Activated naive CD4-positive, alpha-beta T cell treated with anti-CD3 and anti-CD28 coated beads for 36 hours (primary cell): ENCODE data around the gene GPR137B. TPM values are rescaled to one million over a fixed set of nuclear protein-coding genes. Genes with fewer than 3 reads are reported as not detected.

ENCODE experiments used
- CTCF ChIA-PET: fragments of 350-600 bp; sonication (Branson Sonifier 250); formaldehyde crosslinking; loops from one replicate; lab custom pipeline; 2021; ENCODE audit warnings: antibody characterized with exemption; lab: Charles Lee
- DNase-seq: peaks from one replicate; pipeline ENCODE4 v3.0.0-alpha.2; 2020
- H3K27ac Mint-ChIP-seq: one replicate; pipeline ENCODE4 v1.8.0; 2021; ENCODE audit warnings: mild to moderate bottlenecking, mixed read lengths
- H3K27me3 Mint-ChIP-seq: one replicate; pipeline ENCODE4 v1.8.0; 2021; ENCODE audit warnings: low read depth, mixed read lengths
- H3K36me3 Mint-ChIP-seq: one replicate; pipeline ENCODE4 v1.8.0; 2021; ENCODE audit warnings: low read depth, mixed read lengths
- H3K4me1 Mint-ChIP-seq: one replicate; pipeline ENCODE4 v1.8.0; 2021; ENCODE audit warnings: low read depth, mixed read lengths
- H3K4me3 Mint-ChIP-seq: one replicate; pipeline ENCODE4 v1.8.0; 2021; ENCODE audit warnings: mild to moderate bottlenecking, moderate library complexity, mixed read lengths
- H3K9me3 Mint-ChIP-seq: one replicate; pipeline ENCODE4 v1.8.0; 2021; ENCODE audit warnings: mixed read lengths
- intact Hi-C: fragments of 100-400 bp; cut with micrococcal nuclease; formaldehyde crosslinking; loops from one replicate; pipeline ENCODE4 v1.15.1; 2023
- total RNA-seq, 2 experiments: library from RNA; stranded (reverse); gene quantifications; one replicate each; pipeline ENCODE4 v1.2.3, GENCODE V29; 2021

Gene GPR137B
- total RNA-seq, 2 experiments from 2014 or later, result 1.6 to 2.4 TPM

DNA sequence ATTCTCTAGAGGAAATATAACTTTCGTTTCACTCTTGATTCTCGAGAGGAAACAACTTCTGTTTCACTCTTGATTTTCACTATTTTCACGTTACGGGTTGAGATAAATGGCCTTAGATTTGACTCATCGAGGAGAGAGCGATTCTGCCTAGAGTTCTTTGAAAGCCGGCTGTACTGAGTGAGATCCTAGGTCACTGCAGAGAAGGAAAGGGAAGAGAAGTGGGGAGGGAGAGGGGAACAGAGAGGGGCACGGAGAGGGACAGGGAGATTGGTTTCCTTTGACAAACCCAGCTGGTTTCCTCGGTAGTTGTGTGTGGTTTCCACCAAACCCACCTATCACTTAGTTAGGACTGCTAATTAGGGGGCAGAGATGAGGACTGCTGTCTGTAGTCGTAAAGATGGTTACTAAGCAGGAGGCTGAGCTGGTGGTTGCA, 21.6 kb upstream of the GPR137B start:
- Mint-ChIP-seq H3K4me3 (no peak overlapping the region), H3K4me1 (peaks cover 28% of the 10 kb centered on the region), H3K36me3 (no peaks in the 10 kb centered on the region), H3K9me3 (no peaks in the 10 kb centered on the region), H3K27ac (no peak overlapping the region), H3K27me3 (no peaks in the 10 kb centered on the region)
- intact Hi-C loops, result loop anchor here (1.0 kb wide), 2 partner anchors 23 to 121 kb away; no protein-coding TSS in a partner anchor
- CTCF ChIA-PET, result no interaction called here
- peak; percentile 33 for DNase-seq

DNA sequence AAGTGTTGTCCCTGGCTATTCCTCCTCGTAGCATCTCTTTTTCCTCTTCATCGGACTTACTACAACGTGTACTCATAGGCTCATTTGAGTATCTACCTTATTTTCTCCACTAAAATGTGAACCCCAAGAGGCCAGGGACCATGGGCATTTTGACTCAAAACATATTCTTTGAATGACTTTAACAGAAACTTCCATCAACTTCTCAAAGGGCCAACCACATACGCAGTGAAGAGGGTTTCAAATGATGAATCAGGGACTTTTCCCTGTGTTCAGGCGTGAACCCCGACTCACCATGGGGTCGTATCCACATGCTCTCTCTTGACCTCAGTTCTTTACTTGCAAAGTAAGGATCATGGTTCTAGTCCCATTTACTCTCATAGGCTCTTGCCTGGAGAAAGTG, 20.2 kb upstream of the GPR137B start:
- Mint-ChIP-seq H3K4me3 (no peak overlapping the region), H3K9me3 (no peaks in the 10 kb centered on the region), H3K27ac (no peak overlapping the region), H3K36me3 (no peaks in the 10 kb centered on the region), H3K27me3 (no peaks in the 10 kb centered on the region), H3K4me1 (peaks cover 28% of the 10 kb centered on the region)
- peak; percentile 65 for DNase-seq
- intact Hi-C loops, result loop anchor here (1.0 kb wide), 1 partner anchor 162 kb away; no protein-coding TSS in a partner anchor
- CTCF ChIA-PET, result interaction anchor here (1.3 kb wide), 1 partner anchor 18 kb away, joined by 3 read pairs; no protein-coding TSS in a partner anchor

DNA sequence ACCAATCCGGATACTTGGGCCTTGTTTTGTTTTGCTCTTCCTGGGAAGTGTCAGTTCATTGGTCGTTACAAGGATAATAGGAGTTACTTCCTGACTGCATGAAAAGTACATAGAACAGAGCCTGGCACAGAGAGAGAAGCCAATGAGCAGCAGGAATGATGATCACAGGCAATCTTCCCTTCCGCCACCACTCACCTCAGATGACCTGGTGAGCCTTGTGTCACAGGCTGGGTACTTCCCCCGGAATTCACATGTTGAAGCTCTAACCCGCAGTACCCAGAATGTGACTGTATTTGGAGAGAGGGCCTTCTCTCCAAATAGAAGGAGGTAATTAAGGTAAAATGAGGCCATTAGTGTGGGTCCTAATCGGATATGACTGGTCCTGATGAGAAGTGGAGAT, 18.8 kb upstream of the GPR137B start:
- Mint-ChIP-seq H3K27me3 (no peaks in the 10 kb centered on the region), H3K9me3 (no peaks in the 10 kb centered on the region)
- intact Hi-C loops, result no loop called here

DNA sequence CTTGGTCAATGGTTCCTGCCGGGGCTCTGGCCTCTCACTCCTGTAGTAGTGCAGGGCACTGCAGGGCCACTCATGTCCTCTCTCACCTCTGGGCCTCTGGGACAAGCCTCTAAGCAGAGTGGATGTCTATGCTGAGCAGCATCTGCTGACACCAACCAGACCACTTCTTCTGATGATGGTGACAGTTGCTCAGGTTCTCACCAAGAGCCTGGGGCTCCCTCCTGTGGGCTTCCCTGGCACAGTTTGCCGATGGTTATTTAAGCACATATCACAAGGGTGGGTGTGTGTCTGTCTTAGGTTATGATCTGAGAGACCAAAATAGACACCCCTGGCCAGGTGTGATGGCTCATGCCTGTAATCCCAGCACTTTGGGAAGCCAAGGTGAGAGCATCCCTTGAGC, 17.4 kb upstream of the GPR137B start:
- Mint-ChIP-seq H3K9me3 (no peaks in the 10 kb centered on the region), H3K36me3 (no peaks in the 10 kb centered on the region), H3K4me1 (peaks cover 26% of the 10 kb centered on the region), H3K27ac (no peak overlapping the region), H3K4me3 (no peak overlapping the region), H3K27me3 (no peaks in the 10 kb centered on the region)
- intact Hi-C loops, result no loop called here
- CTCF ChIA-PET, result interaction anchor here (0.6 kb wide), 1 partner anchor 258 kb away, joined by 3 read pairs; no protein-coding TSS in a partner anchor
- no peak for DNase-seq

More for the DNA sequence above, 18.8 kb upstream of the GPR137B start:
- no peak for DNase-seq
- CTCF ChIA-PET, result interaction anchor here (1.0 to 1.2 kb wide), 2 partner anchors 14 to 18 kb away, joined by 3 to 4 read pairs; no protein-coding TSS in a partner anchor
- Mint-ChIP-seq H3K27ac (no peak overlapping the region), H3K36me3 (no peaks in the 10 kb centered on the region), H3K4me3 (no peak overlapping the region), H3K4me1 (peaks cover 28% of the 10 kb centered on the region)

DNA sequence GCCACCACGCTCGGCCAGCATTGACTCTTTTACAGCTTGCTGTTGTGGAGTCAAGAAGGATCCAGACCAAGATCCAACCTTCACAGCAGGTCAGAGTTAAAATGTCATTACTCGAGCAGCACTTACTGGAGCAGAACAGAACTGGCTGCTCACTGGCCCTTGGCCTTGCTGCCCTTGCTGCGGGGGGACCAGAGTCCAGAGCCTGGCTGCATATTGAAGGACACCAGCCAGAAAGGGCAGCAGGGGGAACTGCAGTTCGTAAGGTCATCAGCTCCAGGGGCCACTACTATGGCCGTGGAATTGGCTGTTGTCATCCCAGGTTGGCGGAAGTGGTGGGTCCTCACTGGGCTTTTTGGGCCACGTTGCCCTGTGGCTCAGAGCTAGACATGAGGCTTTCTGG, 15.3 kb upstream of the GPR137B start:
- CTCF ChIA-PET, result interaction anchor here (0.5 to 1.7 kb wide), 5 partner anchors 10 to 339 kb away, joined by 3 to 6 read pairs (median 4); no protein-coding TSS in a partner anchor
- no peaks in the 10 kb centered on the region for H3K9me3 Mint-ChIP-seq
- intact Hi-C loops, result no loop called here

DNA sequence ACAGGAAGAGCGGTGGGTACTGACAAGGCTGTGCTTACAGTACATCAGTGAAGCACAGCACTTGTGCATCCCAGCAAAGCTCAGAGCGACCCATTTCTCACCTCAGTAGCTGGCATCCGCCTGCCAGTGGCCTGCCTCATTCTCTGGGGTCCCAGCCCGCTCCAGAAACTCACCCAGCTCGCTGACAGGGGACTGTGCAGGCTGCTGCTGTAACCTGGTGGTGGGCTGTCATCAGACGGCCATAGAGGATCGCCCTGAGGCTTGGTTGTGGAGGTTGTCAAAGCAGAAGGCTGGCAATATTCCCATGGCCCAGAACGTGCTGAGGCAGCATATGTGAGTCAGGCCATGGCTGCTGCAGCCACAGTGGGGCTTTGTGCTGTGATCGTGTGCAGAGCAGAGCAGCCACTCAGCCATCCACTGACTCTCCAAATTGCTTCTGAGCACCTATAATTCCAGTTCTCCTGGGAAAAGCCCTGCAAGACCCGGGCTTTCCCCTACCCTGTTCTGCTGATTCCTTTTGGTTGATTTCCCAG, 13.6 kb upstream of the GPR137B start:
- Mint-ChIP-seq H3K4me3 (no peak overlapping the region), H3K27ac (no peak overlapping the region), H3K9me3 (no peaks in the 10 kb centered on the region), H3K27me3 (peaks cover 9% of the 10 kb centered on the region), H3K36me3 (no peaks in the 10 kb centered on the region), H3K4me1 (no peaks in the 10 kb centered on the region)
- no peak for DNase-seq
- intact Hi-C loops, result no loop called here
- CTCF ChIA-PET, result no interaction called here

More for the DNA sequence above, 15.3 kb upstream of the GPR137B start:
- Mint-ChIP-seq H3K4me3 (no peak overlapping the region), H3K27me3 (no peaks in the 10 kb centered on the region), H3K27ac (no peak overlapping the region), H3K4me1 (peaks cover 5% of the 10 kb centered on the region), H3K36me3 (no peaks in the 10 kb centered on the region)
- DNase-seq, result no peak

DNA sequence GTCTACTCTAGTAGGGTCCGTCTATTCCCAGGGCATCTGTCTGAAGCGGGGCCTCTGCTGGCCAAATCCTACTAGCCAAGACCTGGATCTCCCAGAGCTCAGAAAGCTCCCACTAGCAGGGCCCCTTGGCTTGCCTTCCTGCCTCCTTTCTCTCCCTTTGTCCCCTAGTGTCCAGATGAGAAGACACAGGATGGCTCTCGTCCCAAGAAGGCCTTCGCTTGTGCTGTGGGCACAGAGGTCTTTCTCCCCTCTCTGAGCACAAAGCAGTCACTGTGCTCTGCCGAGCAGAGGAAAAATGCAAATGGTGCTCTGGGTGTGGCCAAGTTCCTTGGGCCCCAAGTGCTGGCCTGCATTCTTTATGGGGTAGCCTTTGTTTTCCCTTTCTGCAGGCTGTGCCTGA, 13.0 kb upstream of the GPR137B start:
- no peak for DNase-seq
- Mint-ChIP-seq H3K27me3 (peaks cover 9% of the 10 kb centered on the region), H3K4me1 (no peaks in the 10 kb centered on the region), H3K9me3 (no peaks in the 10 kb centered on the region), H3K4me3 (no peak overlapping the region), H3K27ac (no peak overlapping the region), H3K36me3 (no peaks in the 10 kb centered on the region)
- intact Hi-C loops, result no loop called here
- CTCF ChIA-PET, result no interaction called here

DNA sequence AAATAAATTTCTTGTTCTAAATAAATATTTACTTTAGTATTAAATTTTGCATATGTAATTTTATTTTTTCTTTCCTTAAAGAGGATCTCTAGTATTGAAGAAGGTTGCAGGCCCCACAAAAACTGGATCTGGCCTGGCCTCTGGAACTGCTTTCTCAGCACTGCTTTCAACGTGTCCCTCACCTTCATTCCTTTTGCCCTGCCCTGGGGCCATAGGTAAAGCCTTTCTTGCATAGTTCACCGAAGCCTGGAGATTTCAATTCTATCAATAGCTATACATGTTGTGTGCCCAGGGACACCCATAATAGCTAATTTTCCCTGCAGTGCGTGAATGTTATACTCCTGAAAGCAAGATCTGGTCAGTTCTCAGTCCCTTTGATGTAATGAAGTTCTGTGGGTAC, 12.0 kb upstream of the GPR137B start:
- peaks cover 18% of the 10 kb centered on the region for H3K27me3 Mint-ChIP-seq

DNA sequence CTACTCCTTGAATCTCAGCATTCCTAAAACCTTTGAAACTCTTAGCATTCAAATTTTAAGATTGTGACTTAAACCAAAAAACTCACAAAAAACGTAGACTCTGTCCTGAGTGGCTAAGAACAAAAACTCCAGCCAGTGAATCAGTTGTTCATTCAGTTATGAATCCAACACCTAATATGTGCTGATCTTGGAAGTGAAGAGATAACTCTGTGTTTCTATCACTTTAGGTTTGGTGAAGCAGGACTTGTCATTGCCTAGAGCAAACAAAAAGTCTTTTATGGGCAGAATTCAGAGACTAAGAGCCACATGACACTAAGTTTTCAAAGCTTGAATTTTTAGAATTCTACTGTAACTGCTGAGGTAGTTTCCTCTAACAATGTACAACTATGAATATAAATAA, 10.4 kb upstream of the GPR137B start:
- Mint-ChIP-seq H3K4me1 (no peaks in the 10 kb centered on the region), H3K9me3 (no peaks in the 10 kb centered on the region), H3K4me3 (no peak overlapping the region), H3K27ac (no peak overlapping the region), H3K27me3 (peaks cover 24% of the 10 kb centered on the region), H3K36me3 (no peaks in the 10 kb centered on the region)
- CTCF ChIA-PET, result no interaction called here
- no peak for DNase-seq
- intact Hi-C loops, result no loop called here

More for the DNA sequence above, 12.0 kb upstream of the GPR137B start:
- Mint-ChIP-seq H3K4me1 (no peaks in the 10 kb centered on the region), H3K36me3 (no peaks in the 10 kb centered on the region), H3K4me3 (no peak overlapping the region), H3K9me3 (no peaks in the 10 kb centered on the region), H3K27ac (no peak overlapping the region)
- CTCF ChIA-PET, result no interaction called here
- intact Hi-C loops, result no loop called here
- DNase-seq, result no peak

DNA sequence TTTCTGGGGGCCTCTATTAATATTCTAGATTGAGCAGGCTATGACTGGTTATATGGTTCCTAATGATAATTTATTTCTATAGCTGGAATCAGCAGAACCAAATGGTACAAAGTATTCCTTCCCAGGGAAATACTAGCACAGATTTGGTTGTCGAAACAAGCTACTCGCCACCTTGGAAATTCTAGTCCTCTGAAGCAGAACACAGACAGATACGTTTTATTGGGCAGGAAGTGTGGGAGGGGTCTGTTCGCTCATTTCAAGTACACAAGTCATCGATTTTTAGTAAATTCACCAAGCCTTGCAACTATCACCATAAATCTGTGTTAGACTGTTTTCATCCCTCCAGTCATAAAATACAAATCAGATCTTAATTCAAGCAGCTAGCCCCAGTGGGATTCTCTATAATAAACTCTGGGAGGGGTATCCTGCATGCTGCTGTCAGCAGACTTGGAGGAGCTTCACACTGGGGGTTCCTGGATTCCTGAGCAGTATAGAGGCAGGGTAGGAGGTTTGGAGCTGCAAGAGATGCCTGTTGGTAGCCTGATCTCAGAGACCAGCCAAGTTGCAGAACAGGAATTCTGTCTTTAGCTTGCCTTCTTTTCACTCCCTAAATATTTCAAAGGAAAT, 9.8 kb upstream of the GPR137B start:
- Mint-ChIP-seq H3K27ac (no peak overlapping the region), H3K9me3 (no peaks in the 10 kb centered on the region), H3K27me3 (peaks cover 30% of the 10 kb centered on the region), H3K36me3 (no peaks in the 10 kb centered on the region), H3K4me3 (no peak overlapping the region), H3K4me1 (no peaks in the 10 kb centered on the region)
- DNase-seq, result no peak
- intact Hi-C loops, result no loop called here
- CTCF ChIA-PET, result no interaction called here

DNA sequence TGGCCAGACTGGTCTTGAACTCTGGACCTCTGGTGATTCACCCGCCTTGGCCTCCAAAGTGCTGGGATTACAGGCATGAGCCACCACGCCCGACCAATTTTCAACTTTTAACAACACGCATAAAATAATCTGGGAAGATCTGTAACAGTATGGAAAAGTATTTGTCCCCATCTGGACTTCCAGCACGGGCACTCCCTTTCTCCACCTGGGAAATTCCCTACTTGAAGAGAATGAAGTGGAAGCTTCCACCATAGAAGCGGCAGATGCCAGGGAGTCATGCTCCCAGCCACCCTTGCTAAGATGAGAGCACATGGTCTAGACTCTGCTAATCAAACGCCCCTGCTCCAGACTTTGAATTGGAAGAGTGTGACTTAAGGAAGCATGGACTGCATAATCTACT, 9.0 kb upstream of the GPR137B start:
- no peaks in the 10 kb centered on the region for H3K4me1 Mint-ChIP-seq
- no peaks in the 10 kb centered on the region for H3K36me3 Mint-ChIP-seq
- H3K4me3 Mint-ChIP-seq, result no peak overlapping the region
- intact Hi-C loops, result no loop called here
- no peaks in the 10 kb centered on the region for H3K9me3 Mint-ChIP-seq
- no peak for DNase-seq
- CTCF ChIA-PET, result no interaction called here
- H3K27ac Mint-ChIP-seq, result no peak overlapping the region
- peaks cover 32% of the 10 kb centered on the region for H3K27me3 Mint-ChIP-seq

DNA sequence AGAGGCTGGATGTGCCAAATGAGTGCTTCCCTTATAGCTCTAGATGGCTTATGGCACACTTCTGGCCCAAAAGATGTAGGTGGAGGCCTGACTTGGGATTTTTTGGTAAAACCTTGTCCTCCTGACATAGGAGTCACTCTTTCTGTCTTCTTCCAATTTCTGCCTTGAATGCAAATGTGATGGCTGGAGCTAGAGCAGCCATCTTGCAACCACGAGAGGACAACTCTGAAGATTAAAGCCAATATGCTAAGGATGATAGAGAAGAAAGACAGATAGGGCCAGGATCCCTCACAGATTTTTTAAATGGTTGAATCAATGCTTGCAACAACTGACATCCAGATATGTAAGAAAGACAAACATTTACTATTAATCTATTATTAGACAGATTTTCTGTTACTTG, 8.5 kb upstream of the GPR137B start:
- CTCF ChIA-PET, result interaction anchor here (0.6 kb wide), 1 partner anchor 245 kb away, joined by 3 read pairs; no protein-coding TSS in a partner anchor
- Mint-ChIP-seq H3K4me1 (no peaks in the 10 kb centered on the region), H3K4me3 (no peak overlapping the region), H3K36me3 (no peaks in the 10 kb centered on the region), H3K9me3 (no peaks in the 10 kb centered on the region), H3K27me3 (peaks cover 37% of the 10 kb centered on the region), H3K27ac (no peak overlapping the region)
- intact Hi-C loops, result no loop called here
- no peak for DNase-seq
